ENCODE measurements around the gene ZNF526.

- no peak for TF ChIP-seq ZNF274 (IDR thresholded peaks at IDR 0.05; ENCODE audit: low read depth, low read length)
- TF ChIP-seq YY1 (IDR thresholded peaks at IDR 0.05; ENCODE audit: insufficient read depth, insufficient read length) = no peak
- TF ChIP-seq SUZ12 (IDR thresholded peaks at IDR 0.05; ENCODE audit: extremely low read depth, insufficient read depth, insufficient read length) = no peak
Measured at GRCh38 chr19:42239544-42240220, 19.6 kb downstream of the ZNF526 start.

All from NT2/D1 (cell line).